CD14-positive monocyte (primary cell): Measurements from ENCODE around the gene MRGPRF. TPM values are rescaled to one million over a fixed set of nuclear protein-coding genes. Genes with fewer than 3 reads are reported as not detected.

Source experiments
- DNase-seq, 3 donors: peaks; one replicate each; pipeline ENCODE4 v3.0.0-alpha.2; 2011 to 2022
- H2AFZ ChIP-seq: 2 replicates; pipeline ENCODE4 v1.6.0; 2012; ENCODE audit warnings: mild to moderate bottlenecking, low read depth, low read length, inconsistent platforms; ENCODE audit not compliant: insufficient read depth, poor library complexity, severe bottlenecking
- H3K27ac ChIP-seq, 2 donors: 1 replicate in 1 of 2; 2 replicates in 1 of 2; pipeline ENCODE4 v1.5.1; 2012 to 2013; ENCODE audit warnings: low read length in 2 of 2, control low read depth in 1 of 2, inconsistent platforms in 1 of 2, low read depth in 1 of 2, mild to moderate bottlenecking in 1 of 2
- H3K27me3 ChIP-seq, 2 donors: one replicate each; pipeline versions ENCODE4 v1.6.0 to v1.6.1; 2011 to 2013; ENCODE audit warnings: low read length in 2 of 2; ENCODE audit not compliant: control insufficient read depth in 2 of 2, insufficient read depth in 2 of 2
- H3K36me3 ChIP-seq, 2 donors: replicated peaks in 1 of 2; 1 replicate in 1 of 2; 2 replicates in 1 of 2; pipeline versions ENCODE4 v1.5.1 to v1.6.1; 2012 to 2013; ENCODE audit warnings: low read length in 2 of 2, control low read depth in 1 of 2, inconsistent platforms in 1 of 2, mild to moderate bottlenecking in 1 of 2; ENCODE audit not compliant: insufficient read depth in 2 of 2, control insufficient read depth in 1 of 2
- H3K4me1 ChIP-seq, 2 donors: 1 replicate in 1 of 2; 2 replicates in 1 of 2; pipeline versions ENCODE4 v1.5.1 to v1.6.1; 2012 to 2013; ENCODE audit warnings: low read length in 2 of 2, control low read depth in 1 of 2, inconsistent platforms in 1 of 2, mild to moderate bottlenecking in 1 of 2, moderate library complexity in 1 of 2; ENCODE audit not compliant: insufficient read depth in 2 of 2, control insufficient read depth in 1 of 2
- H3K4me2 ChIP-seq: replicated peaks from 2 replicates; pipeline ENCODE3; 2012; ENCODE audit warnings: low read length, moderate library complexity, mild to moderate bottlenecking; ENCODE audit not compliant: poor library complexity, severe bottlenecking; ENCODE audit errors: extremely low read depth
- H3K4me3 ChIP-seq, 3 experiments: fragments of 200-600 bp in 1 of 3; sonication (generic) in 1 of 3; replicated peaks in 1 of 3; 1 replicate in 2 of 3; 2 replicates in 1 of 3; pipeline ENCODE4 v1.5.1; 2011 to 2013; ENCODE audit warnings: low read length in 3 of 3, mild to moderate bottlenecking in 3 of 3, control low read depth in 2 of 3, low read depth in 2 of 3, inconsistent platforms in 1 of 3, moderate library complexity in 1 of 3
- H3K79me2 ChIP-seq: 2 replicates; pipeline ENCODE4 v1.6.0; 2012; ENCODE audit warnings: mild to moderate bottlenecking, control low read depth, inconsistent platforms, low read length, moderate library complexity; ENCODE audit not compliant: insufficient read depth
- H3K9ac ChIP-seq: 2 replicates; pipeline ENCODE4 v1.6.0; 2017; ENCODE audit warnings: low read length, mild to moderate bottlenecking; ENCODE audit not compliant: insufficient read depth, poor library complexity, severe bottlenecking
- H3K9me3 ChIP-seq, 2 donors: replicated peaks in 1 of 2; 1 replicate in 1 of 2; 2 replicates in 1 of 2; pipeline versions ENCODE4 v1.5.1 to v1.6.1; 2012 to 2013; ENCODE audit warnings: low read length in 2 of 2, control low read depth in 1 of 2; ENCODE audit not compliant: control insufficient read depth in 1 of 2, insufficient read depth in 1 of 2
- H4K20me1 ChIP-seq: 2 replicates; pipeline ENCODE4 v1.6.0; 2012; ENCODE audit warnings: mild to moderate bottlenecking, low read length, control low read depth, moderate library complexity; ENCODE audit not compliant: insufficient read depth
- H3K27ac Mint-ChIP-seq, 7 donors: one replicate each; pipeline ENCODE4 v1.8.0; 2020; ENCODE audit warnings: mild to moderate bottlenecking in 7 of 7, mixed read lengths in 7 of 7, moderate library complexity in 6 of 7, inconsistent platforms in 2 of 7
- H3K27me3 Mint-ChIP-seq, 3 donors: one replicate each; pipeline ENCODE4 v1.8.0; 2021 to 2022; ENCODE audit warnings: low read depth in 3 of 3, mild to moderate bottlenecking in 3 of 3, mixed read lengths in 3 of 3, moderate library complexity in 3 of 3, inconsistent platforms in 1 of 3
- H3K36me3 Mint-ChIP-seq, 2 donors: one replicate each; pipeline ENCODE4 v1.8.0; 2020; ENCODE audit warnings: mixed read lengths in 2 of 2, inconsistent platforms in 1 of 2, mild to moderate bottlenecking in 1 of 2
- H3K4me1 Mint-ChIP-seq: one replicate; pipeline ENCODE4 v1.8.0; 2020; ENCODE audit warnings: mild to moderate bottlenecking, mixed read lengths
- H3K4me3 Mint-ChIP-seq, 2 donors: one replicate each; pipeline ENCODE4 v1.8.0; 2020; ENCODE audit warnings: mild to moderate bottlenecking in 2 of 2, mixed read lengths in 2 of 2, moderate library complexity in 1 of 2
- H3K9me3 Mint-ChIP-seq, 7 donors: one replicate each; pipeline ENCODE4 v1.8.0; 2020 to 2022; ENCODE audit warnings: mixed read lengths in 7 of 7, mild to moderate bottlenecking in 6 of 7, moderate library complexity in 6 of 7, inconsistent platforms in 2 of 7
- WGBS: methylation state at CpG from one replicate; pipeline ENCODE4 v1.1.5; 2013; ENCODE audit warnings: missing lambda C conversion rate; ENCODE audit not compliant: insufficient coverage; 5-methylcytosine and 5-hydroxymethylcytosine counted together
- intact Hi-C, 2 donors: fragments of 100-400 bp; cut with micrococcal nuclease; formaldehyde crosslinking; loops; one replicate each; pipeline versions ENCODE4 v1.15.0 to v1.15.1; 2023
- polyA plus RNA-seq, 3 donors: library from polyadenylated mRNA; depleted of rRNA in 1 of 3; unstranded in 2 of 3; stranded (reverse) in 1 of 3; fragments of 300-500 nt in 2 of 3; fragments of >200 nt in 1 of 3; fragmentation: Illumina TruSeq in 2 of 3; gene quantifications; 1 replicate in 2 of 3; 2 replicates in 1 of 3; pipeline ENCODE4 v1.2.3, GENCODE V29; 2012 to 2021
- TF ChIP-seq, protein P1 (sequence below): fragments of 200-600 bp; IDR thresholded peaks from one replicate; pipeline ENCODE4 v1.8.0; 2022; ENCODE audit warnings: antibody characterized with exemption, mild to moderate bottlenecking

MRGPRF gene
- polyA plus RNA-seq, 3 donors, result 0.22 to 0.23 TPM; not detected in 1

DNA sequence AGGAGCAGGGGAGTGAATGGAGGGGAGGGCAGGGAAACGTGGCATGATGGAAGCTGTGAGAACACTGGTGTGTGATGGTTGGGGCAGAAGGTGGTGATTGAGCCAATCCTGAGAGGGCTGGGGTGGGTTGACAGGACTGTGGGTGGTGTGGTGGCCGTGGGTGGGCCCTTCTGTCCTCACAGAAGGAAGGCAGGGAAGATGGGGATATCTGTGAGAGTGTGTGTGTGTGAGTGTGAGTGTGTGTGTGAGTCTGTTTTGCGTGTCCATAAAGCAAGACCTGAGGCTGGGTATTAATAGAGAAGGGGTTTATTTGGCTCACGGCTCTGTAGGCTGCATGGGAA lies 48.6 kb upstream of the MRGPRF start:
- intact Hi-C loops, result no loop called here
- Histone ChIP-seq H3K4me1 (no peaks in the 10 kb centered on the region), H3K9ac (no peak overlapping the region), H3K36me3 (peaks cover 92 to 97% of the 10 kb centered on the region in 2 donors), H3K27ac (peak overlapping the region in 1 of 2 donors; percentile 20), H3K27me3 (no peaks in the 10 kb centered on the region), H3K4me3 (no peak overlapping the region), H3K4me2 (no peak overlapping the region), H3K9me3 (no peaks in the 10 kb centered on the region), H2AFZ (no peak overlapping the region), H3K79me2 (peaks cover 96% of the 10 kb centered on the region), H4K20me1 (peaks cover 98% of the 10 kb centered on the region)
- Mint-ChIP-seq H3K9me3 (no peaks in the 10 kb centered on the region), H3K27me3 (peaks cover 0 to 2% (median 2%) of the 10 kb centered on the region in 3 donors), H3K27ac (peak overlapping the region in 3 of 7 donors; percentile 38 to 86 (median 59)), H3K4me1 (peaks cover 2% of the 10 kb centered on the region), H3K36me3 (peaks cover 57 to 69% of the 10 kb centered on the region in 2 donors), H3K4me3 (no peak overlapping the region)
- TF ChIP-seq, protein P1, sequence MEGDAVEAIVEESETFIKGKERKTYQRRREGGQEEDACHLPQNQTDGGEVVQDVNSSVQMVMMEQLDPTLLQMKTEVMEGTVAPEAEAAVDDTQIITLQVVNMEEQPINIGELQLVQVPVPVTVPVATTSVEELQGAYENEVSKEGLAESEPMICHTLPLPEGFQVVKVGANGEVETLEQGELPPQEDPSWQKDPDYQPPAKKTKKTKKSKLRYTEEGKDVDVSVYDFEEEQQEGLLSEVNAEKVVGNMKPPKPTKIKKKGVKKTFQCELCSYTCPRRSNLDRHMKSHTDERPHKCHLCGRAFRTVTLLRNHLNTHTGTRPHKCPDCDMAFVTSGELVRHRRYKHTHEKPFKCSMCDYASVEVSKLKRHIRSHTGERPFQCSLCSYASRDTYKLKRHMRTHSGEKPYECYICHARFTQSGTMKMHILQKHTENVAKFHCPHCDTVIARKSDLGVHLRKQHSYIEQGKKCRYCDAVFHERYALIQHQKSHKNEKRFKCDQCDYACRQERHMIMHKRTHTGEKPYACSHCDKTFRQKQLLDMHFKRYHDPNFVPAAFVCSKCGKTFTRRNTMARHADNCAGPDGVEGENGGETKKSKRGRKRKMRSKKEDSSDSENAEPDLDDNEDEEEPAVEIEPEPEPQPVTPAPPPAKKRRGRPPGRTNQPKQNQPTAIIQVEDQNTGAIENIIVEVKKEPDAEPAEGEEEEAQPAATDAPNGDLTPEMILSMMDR, result no peak
- no peak for DNase-seq
- whole genome bisulfite sequencing, result 95% methylated on average over 4 of the region's 4 CpGs

DNA sequence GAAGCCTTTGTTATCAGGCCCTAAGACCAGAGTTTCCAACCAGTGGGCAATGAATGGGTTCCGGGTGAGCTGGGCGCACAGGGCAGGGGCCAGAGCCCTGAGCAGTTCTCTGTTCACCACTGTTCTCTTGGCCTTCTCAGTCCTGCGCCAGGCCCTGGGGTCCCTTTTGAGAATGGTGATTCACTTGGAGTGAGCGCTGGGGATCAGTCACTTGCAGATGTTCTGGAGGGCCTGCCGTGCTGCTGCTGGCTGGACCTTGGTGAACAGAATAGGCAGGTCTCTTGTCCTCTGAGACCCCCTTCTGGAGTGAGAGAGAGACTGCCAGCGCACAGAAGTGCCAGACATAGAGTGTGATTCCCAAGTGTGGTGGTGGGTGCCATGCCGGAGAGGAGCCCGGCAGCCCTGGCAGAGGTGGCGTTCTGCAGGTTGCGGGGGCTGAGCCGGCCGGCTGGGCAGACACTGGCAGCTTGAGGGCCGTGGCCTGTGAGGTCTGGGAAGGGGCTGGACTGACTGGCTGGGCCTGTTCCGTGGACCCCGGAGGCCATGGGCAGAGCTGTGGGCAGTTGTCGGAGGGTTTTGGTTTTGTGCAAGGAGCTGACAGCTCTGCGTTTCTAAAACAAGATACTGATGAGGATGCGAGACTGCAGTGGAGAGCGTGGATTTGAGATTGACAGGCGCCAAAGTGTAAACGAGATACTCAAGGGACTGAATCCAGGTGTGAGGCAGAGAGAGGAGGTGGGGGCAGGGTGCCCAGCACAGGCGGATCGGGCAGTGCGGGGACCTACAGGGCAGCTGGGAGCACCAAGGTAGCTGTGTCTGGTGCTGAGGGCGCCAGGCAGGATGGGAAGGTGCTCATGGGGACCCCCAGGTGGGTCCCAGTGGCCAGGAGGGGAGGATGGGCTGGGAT lies 48.0 kb upstream of the MRGPRF start:
- TF ChIP-seq, protein P1, result no peak
- Histone ChIP-seq H4K20me1 (peaks cover 98% of the 10 kb centered on the region), H3K27me3 (no peaks in the 10 kb centered on the region), H3K36me3 (peaks cover 86 to 91% of the 10 kb centered on the region in 2 donors), H3K27ac (peak overlapping the region in 1 of 2 donors; percentile 53), H3K9me3 (no peaks in the 10 kb centered on the region), H3K4me1 (peaks cover 2 to 6% of the 10 kb centered on the region in 2 donors), H3K79me2 (peaks cover 93% of the 10 kb centered on the region), H2AFZ (no peak overlapping the region), H3K4me2 (no peak overlapping the region), H3K9ac (no peak overlapping the region), H3K4me3 (no peak overlapping the region)
- Mint-ChIP-seq H3K4me1 (peaks cover 5% of the 10 kb centered on the region), H3K36me3 (peaks cover 57 to 65% of the 10 kb centered on the region in 2 donors), H3K27me3 (peaks cover 0 to 2% (median 2%) of the 10 kb centered on the region in 3 donors), H3K4me3 (no peak overlapping the region), H3K27ac (peak overlapping the region in 4 of 7 donors; percentile 38 to 86 (median 65)), H3K9me3 (no peaks in the 10 kb centered on the region)
- intact Hi-C loops, result no loop called here
- no peak for DNase-seq
- 97% methylated on average over 24 of the region's 25 CpGs for WGBS
